Measurements from ENCODE around the gene VTI1A.
A peak's percentile ranks its signal among the peaks of the same experiment; 100 is the strongest.
"Not testable (repeated sequence)": the region's sequence is repeated elsewhere in the genome, so short reads cannot be mapped to it uniquely, and the experiment has no call there.

The VTI1A gene

DNA sequence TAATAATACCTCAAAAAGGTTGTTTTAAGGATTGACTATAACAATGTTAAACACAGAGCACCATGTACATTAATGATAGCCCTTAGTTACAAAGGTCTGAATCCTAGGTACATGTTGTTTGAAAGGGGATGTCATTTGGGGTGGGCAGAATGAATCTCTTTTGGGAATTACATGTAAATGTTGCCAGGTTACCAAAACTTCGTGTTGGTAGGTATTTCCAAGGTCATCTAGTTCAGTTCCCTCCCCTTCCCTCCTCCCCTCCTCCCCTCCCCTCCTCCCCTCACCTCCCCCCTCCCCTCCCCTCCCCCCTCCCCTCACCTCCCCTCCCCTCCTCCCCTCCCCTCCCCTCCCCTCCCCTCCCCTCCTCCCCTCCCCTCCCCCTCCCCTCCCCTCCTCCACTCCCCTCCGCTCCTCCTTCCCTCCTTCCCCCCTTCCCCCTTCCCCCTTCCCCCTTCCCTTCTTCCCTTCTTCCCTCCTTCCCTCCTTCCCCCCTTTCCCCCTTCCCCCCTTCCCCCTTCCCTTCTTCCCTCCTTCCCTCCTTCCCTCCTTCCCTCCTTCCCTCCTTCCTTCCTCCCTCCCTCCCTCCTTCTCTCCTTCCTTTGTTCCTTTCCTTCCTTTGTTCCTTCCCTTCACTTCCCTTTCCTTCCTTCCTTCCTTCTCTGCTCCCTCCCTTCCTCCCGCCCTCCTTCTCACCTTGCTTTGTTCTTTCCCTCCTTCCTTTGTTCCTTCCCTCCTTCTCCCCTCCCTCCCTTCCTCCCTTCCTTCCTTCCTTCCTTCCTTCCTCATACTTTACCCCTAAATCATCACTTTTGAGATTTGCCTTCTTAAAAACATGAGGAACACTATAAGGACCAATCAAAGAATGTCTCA lies 8.1 kb downstream of the VTI1A start:
- DNase-seq (ENCODE audit: low spot score) = no peak

DNA sequence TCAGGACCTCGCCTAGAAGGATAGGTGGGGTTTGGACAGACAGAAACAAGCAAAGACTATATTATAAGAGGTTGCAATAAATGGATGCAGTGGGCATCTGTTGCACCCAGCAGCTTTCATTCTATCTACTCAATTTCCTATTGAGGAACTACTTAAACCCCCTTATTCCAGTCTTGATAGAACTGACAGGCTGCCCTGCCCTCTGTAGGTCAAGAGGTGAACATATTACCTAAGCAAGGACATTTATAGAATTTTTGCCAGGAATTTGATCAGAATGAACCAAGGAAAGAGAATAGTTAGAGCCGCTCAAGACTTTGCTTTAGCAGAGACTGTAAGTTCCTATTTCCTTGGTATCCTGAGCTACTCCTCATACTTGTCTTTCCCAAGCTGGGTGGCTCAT lies 9.5 kb downstream of the VTI1A start:
- no peak for DNase-seq (ENCODE audit: low spot score)

DNA sequence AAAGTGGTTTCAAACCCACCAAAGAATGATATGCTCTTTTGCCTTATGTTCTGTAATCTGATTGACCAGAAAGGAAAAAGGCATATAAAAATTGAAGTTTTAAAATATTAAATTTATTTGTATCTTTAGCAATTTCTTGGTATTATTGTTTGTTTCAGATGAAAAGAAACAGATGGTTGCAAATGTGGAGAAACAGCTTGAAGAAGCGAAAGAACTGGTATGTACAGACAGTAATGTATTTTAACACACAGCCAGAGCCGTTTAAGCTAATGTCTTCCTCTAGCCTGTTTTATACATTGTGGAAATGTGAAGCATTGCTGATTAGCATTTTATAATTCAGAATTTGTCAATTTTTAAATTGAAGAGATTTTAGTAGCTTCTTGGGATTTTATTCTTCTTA lies 13.4 kb downstream of the VTI1A start:
- no peak for DNase-seq (ENCODE audit: low spot score)

DNA sequence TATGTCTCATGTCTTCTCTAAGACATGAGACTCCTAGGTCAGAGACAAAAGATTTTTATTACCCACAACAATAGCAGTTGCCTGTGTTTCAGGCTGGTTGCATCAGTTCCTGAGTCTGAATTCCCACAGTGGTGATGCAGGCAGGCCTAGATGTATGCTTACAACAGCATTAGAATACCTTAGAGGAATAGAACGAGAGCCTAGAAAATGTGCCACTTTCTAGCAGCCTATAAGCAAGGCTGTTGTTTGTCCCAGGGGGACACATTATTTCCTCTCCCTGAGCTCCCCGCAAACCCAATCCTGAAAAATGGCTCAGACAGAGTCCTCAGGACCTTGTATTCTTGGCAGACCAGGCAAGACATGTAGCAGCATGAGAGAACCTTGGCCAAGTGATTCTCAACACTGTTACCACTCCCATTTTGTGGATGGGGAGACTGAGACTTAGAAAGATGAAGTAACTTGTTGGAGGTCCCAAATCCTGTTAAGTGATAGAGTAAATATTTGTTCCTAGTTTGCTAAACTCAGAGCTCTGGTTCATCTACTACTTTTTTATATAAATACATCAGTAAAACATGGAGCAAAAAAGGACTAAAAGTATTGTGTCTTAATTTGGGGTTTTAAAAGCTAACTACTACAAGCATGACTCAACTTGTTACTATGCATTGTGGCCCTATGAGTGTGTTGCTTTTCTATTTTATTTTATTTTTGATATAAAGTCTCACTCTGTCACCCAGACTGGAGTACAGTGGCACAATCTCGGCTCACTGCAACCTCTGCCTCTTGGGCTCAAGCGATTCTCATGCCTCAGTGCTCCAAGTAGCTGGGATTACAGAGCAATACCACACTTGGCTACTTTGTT lies 14.2 kb downstream of the VTI1A start:
- no peak for DNase-seq (ENCODE audit: low spot score)

DNA sequence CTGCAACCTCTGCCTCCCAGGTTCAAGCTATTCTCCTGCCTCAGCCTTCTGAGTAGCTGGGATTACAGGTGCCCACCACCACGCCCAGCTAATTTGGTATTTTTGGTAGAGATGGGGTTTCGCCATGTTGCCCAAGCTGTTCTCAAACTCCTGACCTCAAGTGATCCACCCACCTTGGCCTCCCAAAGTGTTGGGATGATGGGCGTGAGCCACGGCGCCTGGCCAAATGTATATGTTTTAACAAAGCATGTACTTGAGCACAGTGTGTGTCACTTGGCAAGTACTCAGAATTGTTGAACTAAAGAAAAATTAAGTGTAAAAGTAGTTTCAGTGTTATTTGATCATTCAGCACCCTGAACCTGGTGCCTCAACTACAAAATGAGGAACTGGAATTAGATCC lies 17.1 kb downstream of the VTI1A start:
- DNase-seq (ENCODE audit: low spot score) = not testable (repeated sequence)

DNA sequence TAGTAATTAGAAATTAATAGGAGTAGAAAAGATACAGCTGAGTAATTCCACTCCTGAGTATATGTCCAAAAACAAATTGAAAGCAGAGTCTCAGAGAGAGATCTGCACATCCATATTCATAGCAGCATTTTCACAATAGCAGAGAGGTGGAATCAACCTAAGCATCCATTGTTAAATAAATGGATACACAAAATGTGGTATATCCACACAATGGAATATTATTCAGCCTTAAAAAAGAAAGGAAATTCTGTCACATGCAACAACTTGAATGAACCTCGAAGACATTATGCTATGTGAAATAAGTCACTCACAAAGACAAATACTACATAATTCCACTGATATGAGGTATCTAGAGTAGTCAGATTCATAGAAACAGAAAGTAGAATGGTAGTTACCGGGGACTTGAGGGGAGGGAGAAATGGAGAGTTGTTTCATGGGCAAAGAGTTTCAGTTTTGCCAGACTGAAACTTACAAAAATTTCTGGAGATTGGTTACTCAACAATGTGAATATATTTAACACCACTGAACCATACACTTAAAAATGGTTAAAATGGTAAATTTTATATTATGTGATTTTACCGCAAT lies 18.4 kb downstream of the VTI1A start:
- DNase-seq (ENCODE audit: low spot score) = no peak

DNA sequence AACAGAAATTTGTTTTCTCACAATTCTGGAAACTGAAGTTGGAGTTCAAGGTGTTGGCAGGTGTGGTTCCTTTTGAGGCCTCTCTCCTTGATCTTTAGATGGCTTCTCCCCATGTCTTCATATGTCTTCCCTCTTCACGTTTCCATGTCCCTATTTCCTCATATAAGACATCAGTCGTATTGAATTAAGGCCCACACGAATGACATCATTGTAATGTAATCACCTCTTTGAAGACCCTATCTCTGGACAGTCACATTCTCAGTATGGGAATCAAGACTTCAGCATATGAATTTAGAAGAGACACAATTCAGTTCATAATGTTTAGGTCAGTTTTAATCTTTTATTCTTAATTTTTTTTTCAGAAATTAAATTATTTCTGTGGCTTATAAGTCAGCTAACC lies 19.8 kb downstream of the VTI1A start:
- no peak for DNase-seq (ENCODE audit: low spot score)

DNA sequence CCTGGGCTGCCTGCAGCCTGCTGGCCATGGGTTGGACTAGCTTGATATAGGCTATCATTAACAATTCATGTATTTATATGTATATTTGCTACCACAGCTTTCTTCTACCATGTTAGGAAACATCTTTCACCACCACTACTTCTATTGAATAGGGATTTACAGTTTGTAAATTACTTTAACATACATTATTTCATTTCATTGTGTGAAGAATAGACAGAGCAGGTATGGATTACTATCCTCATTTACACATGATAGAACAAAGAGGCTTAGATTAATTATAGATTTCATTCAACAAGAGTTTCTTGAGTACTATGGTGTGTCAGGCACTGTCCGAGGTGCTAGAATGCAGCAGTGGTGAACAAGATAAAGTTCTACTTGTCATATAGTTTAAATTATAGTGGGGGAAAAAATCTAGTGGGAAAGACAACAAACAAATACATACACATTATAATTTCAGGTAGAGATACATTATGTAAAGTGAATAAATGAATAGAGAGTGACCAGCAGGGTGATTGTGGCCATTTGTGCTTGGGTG lies 20.6 kb downstream of the VTI1A start:
- DNase-seq (ENCODE audit: low spot score) = no peak

DNA sequence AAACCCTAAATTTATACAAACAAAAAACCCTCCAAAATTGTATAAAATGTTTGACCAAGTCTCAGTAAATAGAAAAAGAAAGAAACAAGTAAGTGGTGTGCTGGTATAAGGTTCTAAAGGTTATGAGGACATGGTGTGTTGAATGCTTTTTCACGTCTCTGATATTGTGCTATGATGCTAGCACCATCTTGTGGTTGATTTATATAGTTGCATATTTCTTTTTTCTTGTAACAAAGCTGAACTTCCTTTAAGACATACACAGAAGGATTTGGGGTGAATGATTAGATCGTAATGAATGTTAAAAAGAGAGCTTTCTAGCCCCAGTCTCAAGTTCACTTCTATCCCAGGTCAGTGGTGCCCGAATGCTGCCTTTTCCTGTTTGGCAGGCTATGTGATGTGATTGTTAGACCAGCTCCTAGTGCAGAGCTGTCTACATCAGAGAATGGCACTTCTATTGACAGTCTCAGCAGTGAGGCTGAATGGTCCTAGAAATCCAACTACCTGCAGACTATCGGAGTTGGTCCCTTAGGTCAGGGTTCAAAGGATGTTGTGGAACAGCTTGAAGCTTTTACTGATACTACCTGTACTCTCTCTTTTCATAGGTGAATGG lies 25.0 kb downstream of the VTI1A start:
- DNase-seq (ENCODE audit: low spot score) = peak; percentile 59

DNA sequence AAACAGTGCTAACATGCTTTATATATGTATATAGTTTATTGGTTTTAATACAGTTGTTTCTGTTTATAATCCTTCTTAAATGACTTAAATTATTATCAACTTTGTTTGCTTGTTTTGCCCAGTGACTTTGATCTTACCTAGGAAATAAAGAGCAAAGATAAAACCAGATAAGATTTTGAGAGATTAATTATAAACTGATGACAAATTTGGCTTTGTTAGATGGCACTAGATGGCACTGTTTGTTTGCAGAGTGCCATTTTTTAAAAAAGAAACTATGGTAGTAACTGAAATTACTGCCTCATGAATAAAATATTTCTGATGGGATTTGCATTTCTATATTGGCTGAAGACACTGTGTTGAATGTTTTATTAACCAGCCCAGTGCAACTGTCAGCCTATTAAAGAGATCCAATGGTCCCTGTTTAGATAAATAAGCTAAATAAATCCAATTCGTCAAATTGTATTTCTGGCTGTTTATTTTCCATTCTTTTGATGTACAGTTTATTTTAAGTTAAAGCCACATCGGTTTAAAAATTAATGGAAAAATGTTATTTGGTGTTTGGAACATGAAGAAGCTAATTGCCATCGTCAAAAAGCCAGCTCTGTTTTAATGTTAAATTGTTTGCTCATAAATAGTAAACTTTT lies 28.7 kb downstream of the VTI1A start:
- no peak for DNase-seq (ENCODE audit: low spot score)

DNA sequence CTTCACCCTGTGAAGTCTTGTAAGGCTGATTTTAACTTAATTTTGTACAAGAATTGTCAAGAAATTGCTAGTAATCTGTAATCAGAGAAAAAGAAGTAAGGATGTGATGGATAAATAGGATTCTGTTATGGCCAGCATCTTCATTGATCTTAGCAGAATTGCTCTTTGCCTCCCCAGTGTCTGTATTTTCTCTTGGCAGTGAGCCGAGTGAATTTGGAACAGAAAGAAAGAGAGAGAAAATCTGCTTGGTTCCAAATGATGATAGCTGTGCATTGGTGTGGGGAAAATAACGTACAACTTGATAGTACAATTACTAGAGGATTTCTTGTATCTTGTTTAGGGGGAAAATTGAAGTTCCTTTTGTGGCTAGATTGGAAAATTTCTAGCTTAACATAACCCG lies 34.6 kb downstream of the VTI1A start:
- DNase-seq (ENCODE audit: low spot score) = no peak

DNA sequence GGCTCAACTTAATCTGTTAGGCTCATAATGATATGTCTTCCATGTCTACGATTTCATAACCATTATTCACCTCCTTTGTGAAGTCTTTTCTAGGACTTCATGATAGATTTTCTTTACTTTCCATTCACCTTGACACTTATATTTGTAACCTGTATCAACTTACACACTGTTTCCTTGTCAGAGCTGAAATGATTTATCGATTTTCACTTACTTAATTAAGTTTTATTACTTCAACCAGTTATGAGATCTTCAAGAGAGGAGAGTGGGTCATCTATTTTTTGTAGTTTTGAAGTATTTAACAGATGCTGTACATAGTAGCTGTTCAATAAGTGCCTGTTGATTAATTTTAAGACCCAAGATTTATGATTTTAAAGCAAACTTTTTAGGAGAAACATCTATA lies 37.4 kb downstream of the VTI1A start:
- no peak for DNase-seq (ENCODE audit: low spot score)

DNA sequence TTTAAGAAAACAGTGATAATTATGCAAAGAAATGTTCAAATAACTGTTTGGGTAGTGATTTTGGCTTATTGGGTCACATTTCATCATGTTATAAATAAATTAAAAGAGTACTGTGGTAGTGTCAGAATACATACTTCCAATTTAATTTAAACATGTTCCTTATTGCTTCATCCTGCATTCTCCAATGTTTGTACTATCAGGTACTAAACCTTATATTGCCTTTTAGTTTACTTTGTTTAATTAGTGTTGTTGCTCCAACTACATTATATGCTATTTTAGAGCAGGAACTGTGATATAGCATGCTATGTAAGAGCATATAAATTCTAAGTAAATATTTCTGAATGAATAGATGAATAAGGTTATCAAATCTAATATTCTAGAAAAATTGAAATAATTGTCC lies 40.9 kb downstream of the VTI1A start:
- no peak for DNase-seq (ENCODE audit: low spot score)

DNA sequence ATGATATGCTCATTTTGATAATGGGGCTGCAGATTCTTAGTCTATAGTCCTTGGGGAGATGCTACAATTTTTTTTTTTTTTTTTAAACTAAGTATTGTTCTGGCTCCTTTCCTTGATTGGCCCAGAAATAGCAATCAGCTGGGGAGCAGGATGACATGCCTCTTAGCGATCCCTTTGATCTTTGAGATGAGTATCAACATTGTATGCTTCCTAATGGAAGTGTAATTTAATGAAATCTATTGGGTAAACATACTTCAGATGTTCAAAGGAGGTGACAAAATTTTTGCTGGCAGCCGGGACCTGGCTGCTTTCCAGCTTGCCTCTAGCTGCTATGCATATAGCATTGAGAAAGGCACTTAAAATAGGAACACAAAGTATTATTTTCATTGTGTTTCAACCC lies 43.5 kb downstream of the VTI1A start:
- DNase-seq (ENCODE audit: low spot score) = no peak

DNA sequence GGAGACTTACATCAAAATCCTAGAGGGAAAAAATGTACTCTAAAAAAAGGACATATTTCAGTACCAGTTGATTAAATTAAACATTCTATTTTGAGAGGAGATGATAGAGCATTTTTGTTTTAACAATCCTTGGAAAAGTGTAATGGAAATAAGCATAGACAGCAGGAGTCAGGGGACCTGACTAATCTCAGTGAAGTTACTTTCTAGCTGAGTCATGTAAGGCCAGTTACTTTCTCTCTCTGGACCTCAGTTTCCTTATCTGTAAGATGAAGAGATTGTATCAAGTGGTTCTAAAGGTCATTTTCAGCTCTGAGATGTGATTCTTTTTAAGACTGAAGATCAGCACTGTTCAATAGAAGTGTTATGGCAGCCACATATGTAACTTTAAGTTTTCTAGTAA lies 44.1 kb downstream of the VTI1A start:
- DNase-seq (ENCODE audit: low spot score) = no peak

DNA sequence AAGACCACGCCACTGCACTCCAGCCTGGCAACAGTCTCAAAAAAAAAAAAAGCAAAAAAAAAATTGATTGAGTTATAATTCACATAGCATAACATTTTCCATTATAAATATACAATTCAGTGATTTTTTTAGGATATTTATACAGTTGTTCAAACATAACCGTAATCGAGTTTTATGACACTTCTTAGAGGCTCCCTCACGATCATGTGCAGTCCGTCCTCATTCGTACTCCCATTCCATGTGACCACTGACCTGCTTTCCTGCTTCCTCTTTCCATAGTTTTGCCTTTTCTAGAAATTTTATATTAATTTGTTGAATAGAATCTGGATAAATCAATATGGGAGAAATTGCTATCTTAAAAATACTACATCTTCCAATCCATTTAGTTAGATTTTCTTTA lies 45.7 kb downstream of the VTI1A start:
- no peak for DNase-seq (ENCODE audit: low spot score)

DNA sequence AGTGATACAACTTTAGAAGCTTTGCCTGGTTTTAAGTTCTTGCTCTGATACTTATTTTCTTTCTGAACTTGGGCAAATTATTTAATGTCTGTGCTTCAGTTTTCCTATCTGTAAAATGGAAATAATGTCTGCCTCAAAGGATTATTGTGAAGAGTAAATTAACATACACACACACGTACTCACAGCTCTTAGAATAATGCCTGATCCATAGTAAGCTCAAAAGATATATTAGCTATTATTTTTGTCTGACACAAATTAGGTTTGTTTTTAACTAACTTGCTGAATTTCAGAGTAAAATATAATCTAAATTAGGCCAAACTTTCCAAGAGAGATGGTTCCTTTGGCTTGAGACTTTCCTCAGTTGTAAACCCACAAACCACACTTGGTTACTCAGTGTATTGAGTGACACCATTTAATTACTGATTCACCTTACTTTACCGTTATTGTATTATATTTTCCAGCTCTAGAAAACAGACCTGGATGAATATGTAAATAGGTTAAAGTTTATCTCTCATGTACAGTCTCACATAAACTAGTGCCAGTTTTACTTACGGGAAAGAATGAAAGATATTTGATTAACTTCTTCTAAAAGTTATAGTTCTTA lies 50.4 kb downstream of the VTI1A start:
- DNase-seq (ENCODE audit: low spot score) = no peak

DNA sequence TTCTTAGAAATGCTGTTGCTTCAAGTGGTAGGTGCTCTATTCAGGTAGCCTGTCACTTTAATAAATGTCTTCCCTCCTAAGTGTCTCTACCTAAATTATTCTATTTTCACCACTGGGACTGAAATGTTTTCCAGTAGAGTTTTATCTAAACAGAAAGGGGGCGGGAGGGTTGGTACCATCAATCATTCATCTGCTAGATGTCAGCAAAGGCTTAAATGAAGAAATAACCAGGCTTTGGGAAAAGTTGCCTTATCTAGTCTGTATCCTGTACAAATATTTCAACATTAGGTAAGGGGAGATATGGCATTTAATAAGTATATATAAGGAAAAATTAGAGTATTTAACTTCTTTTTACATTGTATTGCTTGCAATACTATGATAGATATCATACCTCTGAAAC lies 51.8 kb downstream of the VTI1A start:
- DNase-seq (ENCODE audit: low spot score) = no peak

DNA sequence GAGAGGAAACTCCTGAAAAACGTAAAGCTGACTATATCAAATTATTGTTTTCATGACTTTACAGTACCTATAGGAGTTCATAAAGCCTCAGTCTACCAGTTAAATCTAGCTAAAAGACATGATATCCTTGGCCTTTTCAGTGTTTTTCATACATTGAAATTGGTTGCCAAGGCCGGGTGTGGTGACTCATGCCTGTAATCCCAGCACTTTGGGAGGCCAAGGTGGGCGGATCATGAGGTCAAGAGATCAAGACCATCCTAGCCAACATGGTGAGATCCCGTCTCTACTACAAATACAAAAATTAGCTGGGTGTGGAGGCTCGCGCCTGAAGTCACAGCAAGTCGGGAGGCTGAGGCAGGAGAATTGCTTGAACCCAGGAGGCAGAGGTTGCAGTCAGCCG lies 53.0 kb downstream of the VTI1A start:
- DNase-seq (ENCODE audit: low spot score) = not testable (repeated sequence)

DNA sequence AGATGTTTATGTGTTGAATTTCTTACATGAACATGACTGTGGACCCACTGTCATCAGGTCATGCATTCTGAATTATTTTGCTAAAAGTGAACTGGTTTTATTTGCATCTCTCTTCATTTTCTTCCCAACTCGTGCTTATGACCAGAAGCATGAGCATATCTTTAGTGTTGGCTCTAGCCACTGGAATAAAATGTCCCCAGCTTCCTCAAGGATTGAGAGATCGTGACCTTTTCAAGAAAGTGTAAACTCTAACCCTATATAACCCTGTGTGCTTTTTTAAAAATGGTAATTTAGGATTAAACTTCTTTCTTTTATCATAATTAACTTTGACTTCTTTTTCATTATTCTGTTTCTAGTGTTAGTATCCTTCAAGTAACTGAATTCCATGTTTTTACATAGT lies 55.5 kb downstream of the VTI1A start:
- no peak for DNase-seq (ENCODE audit: low spot score)

DNA sequence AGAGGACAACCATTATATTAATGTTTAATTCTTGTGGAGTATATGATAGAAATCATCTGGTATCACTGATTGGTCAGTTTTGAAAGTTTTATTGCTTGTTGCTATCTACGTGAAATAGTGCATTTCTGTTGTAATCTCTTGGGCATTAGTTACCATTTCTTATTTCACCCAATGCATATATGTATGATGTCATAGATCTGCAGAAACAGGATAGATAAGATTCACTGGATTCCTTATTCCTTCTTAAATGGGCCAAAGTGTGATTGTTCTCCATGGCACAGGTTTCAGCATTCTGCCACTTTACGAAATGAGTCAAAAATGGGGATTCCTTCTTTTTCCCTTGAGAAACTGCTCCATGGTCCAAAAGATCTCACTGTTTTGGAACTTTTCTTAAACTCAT lies 56.6 kb downstream of the VTI1A start:
- no peak for DNase-seq (ENCODE audit: low spot score)

All from hematopoietic multipotent progenitor cell treated with erythropoietin and hydrocortisone succinate and interleukin-3 and kit ligand, for 17 days (in vitro differentiated cells).